NCI-H2029 treated with DMSO at 0.1 percent for 48 hours (cell line): Measurements from ENCODE around the gene SKP1.
"Not testable (repeated sequence)": the region's sequence is repeated elsewhere in the genome, so short reads cannot be mapped to it uniquely, and the experiment has no call there.

Experiments
- DNase-seq: peaks from one replicate; lab custom pipeline; 2025; lab: John Stamatoyannopoulos, UW

SKP1 gene

GRCh38 chr5:134176511-134177368 is at the start of gene SKP1:
SKP1 (minus strand) TSS chr5:134176950; CDS start chr5:134174022, 2,928 bp downstream.
- peak; percentile 67 for DNase-seq

GRCh38 chr5:134225780-134226440 is 49.2 kb upstream of the SKP1 start, which contains the start of gene PPP2CA:
PPP2CA (minus strand) TSS chr5:134226073; CDS start chr5:134225861, 212 bp downstream.
- peak; percentile 81 for DNase-seq

- DNase-seq: no peak
These were observed 48.4 kb upstream of the SKP1 start for GRCh38 chr5:134224888-134225779.

DNA sequence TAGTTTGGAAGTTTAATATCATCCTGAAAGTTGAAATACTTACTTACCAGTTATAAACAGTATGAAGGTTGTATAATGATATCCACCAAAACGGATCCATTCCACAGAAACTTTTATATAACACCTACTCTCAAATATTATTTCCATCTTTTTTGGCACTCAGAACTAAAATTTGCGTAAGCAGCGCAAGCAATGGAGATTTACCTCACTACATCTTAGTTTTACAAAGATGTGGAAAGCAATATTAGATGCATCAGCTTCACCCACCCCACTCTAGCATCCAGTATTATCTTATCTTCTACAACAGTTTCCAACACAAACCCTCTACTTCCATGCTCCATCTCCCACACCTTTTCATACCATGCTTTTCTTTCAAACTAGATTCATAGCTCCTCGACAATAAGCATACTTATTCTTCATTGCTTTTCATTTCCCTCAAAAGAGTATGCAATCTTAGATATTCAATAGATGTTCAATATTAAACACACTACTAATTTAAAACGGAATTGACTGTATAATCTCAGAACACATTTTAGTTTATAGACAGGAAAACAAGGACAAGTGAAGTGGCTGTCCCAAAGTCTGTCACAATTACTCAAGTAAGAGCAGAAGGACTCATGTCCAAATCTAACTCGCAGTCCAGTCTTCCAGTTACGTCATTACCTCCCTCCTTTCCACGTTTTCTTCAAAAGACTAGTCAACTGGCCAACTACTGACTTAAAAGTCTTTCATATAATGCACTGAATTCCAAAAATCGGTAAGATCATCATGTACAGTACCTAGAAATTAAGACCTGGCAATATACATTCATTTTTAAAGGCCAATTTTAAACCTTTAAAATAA is 46.9 kb upstream of the SKP1 start:
- DNase-seq: no peak

- DNase-seq: not testable (repeated sequence)
These were observed 44.9 kb upstream of the SKP1 start for GRCh38 chr5:134221690-134222089.

- no peak for DNase-seq
These were observed 39.0 kb upstream of the SKP1 start for GRCh38 chr5:134215757-134216156.

DNA sequence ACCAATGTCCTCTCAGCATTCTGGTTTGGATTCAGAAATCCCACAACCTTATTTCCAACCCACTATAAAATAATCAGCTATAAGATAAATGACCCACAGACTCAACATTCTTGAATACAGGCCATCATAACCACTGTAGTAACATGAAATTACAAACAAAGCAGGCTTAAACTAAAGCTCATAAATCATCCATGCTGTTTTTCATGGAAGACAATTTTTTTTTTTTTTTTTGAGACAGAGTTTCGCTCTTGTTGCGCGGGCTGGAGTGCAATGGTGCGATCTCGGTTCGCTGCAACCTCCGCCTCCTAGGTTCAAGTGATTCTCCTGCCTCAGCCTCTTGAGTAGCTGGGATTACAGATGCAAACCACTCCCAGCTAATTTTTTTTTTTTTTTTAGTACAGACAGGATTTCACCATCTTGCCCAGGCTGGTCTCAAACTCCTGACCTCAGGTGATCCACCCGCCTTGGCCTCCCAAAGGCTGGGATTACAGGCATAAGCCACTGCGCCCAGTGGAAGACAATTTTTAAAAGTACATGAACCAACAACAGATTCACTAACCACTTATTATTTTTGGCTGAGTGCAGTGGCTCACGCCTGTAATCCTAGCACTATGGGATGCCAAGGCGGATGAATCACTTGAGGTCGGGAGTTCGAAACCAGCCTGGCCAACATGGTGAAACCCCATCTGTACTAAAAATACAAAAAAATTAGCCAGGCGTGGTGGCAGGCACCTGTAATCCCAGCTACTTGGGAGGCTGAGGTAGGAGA is 34.7 kb upstream of the SKP1 start:
- DNase-seq: not testable (repeated sequence)

GRCh38 chr5:134209477-134210245 is 32.9 kb upstream of the SKP1 start:
- DNase-seq: no peak

- DNase-seq: no peak
These were observed 30.9 kb upstream of the SKP1 start for GRCh38 chr5:134207696-134208095.

- DNase-seq: no peak
These were observed 29.9 kb upstream of the SKP1 start for GRCh38 chr5:134206627-134207160.

DNA sequence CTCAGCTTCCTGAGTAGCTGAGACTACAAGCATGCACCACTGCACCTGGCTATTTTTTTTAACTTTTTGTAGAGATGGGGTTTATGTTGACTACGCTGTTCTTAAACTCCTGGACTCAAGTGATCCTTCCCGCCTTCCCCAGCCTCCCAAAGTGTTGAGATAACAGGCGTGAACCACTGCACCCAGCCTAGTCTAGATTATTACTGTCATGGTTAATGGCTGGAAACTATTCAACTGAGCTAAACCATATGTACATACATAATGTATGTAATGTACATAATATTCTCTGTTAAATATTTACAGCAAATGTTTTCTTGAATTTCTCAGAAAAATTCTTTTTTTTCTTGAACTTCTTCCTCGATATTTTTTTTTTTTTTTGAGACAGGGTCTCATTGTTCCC is 27.8 kb upstream of the SKP1 start:
- no peak for DNase-seq

DNA sequence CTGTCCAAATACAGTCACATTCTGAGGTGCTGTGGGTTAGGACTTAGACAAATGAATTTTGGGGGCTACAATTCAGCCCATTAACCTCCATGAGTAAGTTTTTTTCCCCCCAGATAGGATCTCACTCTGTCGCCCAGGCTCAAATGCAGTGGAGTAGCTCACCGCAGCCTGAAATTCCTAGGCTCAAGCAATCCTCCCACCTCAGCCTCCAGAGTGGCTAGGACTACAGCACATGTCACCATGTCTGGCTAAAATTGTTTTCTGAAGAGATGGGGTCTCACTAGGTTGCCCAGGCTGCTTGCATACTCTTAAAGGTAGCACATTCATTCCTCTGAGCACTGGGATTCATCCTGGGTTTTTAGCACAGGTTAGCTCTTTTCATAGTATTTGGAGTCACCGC is 26.9 kb upstream of the SKP1 start:
- DNase-seq: no peak

DNA sequence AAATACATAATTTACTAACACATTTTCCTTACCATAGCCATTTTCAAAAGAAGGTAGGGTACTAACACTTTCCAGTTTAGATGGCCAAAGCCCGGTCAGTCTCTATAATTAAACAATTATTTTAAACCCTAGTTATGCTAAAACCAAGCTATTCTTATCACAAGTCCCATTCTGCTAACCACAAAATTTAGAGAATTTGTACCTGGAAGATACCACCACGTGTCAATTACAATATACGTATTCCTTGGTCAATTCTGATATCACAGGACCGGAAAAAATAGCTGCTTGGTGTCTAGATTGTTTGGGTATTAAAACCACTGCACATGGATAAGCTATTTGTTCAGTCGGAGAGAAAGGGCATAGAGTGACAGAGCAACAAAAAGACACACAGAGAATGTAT is 18.9 kb upstream of the SKP1 start:
- no peak for DNase-seq

DNA sequence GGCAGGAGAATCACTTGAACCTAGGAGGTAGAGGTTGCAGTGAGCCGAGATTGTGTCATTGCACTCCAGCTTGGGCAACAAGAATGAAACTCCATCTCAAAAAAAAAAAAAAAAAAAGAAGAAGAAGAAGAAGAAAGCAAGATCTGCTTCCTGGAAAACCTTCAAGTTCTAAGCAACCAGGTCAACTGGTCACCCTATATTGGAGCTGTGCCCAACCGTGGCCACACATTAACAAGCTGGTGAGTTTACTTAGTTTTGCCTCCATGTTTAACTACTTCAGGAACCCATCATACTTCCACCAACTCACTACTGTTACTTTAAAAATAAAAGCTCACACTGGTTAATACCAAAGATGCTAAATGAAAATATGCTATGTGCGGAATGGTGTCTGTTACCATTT is 12.3 kb upstream of the SKP1 start:
- DNase-seq: no peak

DNA sequence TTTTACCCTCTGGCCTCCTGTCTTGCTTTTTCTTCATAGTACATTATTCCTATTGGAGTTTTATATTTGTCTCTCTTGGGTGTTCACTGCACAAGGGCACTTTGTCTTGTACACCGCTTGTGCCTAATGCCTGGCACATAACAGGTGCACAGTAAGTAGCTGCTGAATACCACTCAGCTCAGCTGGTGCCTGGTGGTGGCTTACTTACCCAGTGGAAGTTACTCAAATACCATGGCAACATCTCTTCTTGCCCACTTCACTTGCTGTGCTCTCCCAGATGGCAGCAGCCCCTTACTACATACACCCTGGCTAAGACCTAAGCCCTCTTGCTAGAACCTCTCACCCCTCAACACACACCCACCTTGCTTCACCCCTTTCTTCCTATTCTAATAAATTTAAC is 11.3 kb upstream of the SKP1 start:
- DNase-seq: no peak

- peak; percentile 57 for DNase-seq
These were observed 7.7 kb upstream of the SKP1 start for GRCh38 chr5:134184155-134185135.

- no peak for DNase-seq
These were observed 6.7 kb upstream of the SKP1 start for GRCh38 chr5:134183481-134183880.

DNA sequence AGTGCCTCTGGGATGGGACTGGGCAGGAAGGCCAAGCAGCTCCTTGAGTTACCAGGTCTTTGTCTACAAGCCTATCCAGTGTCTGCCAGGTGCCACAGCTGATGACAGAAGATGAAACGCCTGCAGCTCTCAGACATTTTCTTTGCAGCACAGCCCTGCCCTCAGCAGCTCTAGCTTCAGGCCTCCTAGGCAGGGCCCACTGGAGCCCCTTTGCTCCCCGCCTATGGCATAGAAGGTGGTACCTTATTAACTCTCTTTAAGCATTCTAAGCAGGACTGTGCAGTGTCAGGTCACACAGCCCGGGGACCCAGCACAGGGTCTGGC is 1.3 kb upstream of the SKP1 start:
- DNase-seq: no peak
